ENCODE data around the gene KLHL6.

- no peak for TF ChIP-seq CTCF (IDR thresholded peaks at IDR 0.05)
- no peak for TF ChIP-seq POLR2A (IDR thresholded peaks at IDR 0.05)
These were observed 68.5 kb downstream of the KLHL6 start for GRCh38 chr3:183487016-183487415.

Data from thyroid gland (tissue), 4 donors.